SK-N-MC (cell line): ENCODE results near the gene TACC2.

Source experiments
- EZH2 ChIP-seq: fragments of 200-600 bp; sonication (generic); IDR thresholded peaks from one replicate; pipeline ENCODE4 v1.6.1; 2017; ENCODE audit warnings: antibody characterized with exemption
- POLR2AphosphoS5 ChIP-seq: IDR thresholded peaks from 2 replicates; pipeline ENCODE4 v1.6.1; 2012; ENCODE audit warnings: mild to moderate bottlenecking, low read depth, low read length, borderline replicate concordance

DNA sequence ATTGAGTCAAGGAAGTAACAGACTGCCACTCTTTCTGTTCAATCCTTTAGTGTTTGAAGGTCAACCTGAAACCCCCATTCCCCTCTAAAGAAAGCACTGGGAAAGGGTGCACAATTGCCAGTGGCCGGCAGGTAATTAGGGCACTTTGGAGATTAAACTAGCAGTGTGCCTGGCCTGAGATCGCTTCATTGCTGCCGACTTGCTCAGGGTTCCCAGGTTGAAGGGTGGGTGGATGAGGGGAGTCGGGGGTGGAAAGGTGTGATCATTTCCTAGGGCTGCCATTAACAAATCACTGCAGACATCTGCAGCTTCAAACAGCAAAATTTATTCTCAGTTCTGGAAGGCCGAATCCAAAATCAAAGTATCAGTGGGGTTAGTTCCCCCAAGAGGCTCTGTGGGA, 265.9 kb downstream of the TACC2 start:
- TF ChIP-seq EZH2 (no peak), POLR2AphosphoS5 (no peak)
